NCI-H460 (cell line): Measurements from ENCODE around the gene NAMPT. TPM values are rescaled to one million over a fixed set of nuclear protein-coding genes. Genes with fewer than 3 reads are reported as not detected.
"Not testable (repeated sequence)": the region's sequence is repeated elsewhere in the genome, so short reads cannot be mapped to it uniquely, and the experiment has no call there.

ENCODE experiments used
- DNase-seq: peaks from one replicate; pipeline ENCODE4 v3.0.0-alpha.2; 2016; ENCODE audit warnings: low read depth; ENCODE audit errors: extremely low read depth
- polyA plus RNA-seq: library from polyadenylated mRNA; depleted of rRNA; stranded (reverse); fragments of >200 nt; gene quantifications from 2 replicates; pipeline ENCODE4 v1.2.3, GENCODE V29; 2014; cell fraction: nucleus; rRNA removed
- total RNA-seq: library from RNA; depleted of rRNA; stranded (reverse); fragments of >200 nt; shearing (Covaris generic); gene quantifications from 2 replicates; pipeline ENCODE4 v1.2.3, GENCODE V29; 2014; rRNA removed

Gene NAMPT
- total RNA-seq = 1,941 and 2,086 TPM in 2 replicates
- polyA plus RNA-seq = 1,215 and 1,812 TPM in 2 replicates

DNA sequence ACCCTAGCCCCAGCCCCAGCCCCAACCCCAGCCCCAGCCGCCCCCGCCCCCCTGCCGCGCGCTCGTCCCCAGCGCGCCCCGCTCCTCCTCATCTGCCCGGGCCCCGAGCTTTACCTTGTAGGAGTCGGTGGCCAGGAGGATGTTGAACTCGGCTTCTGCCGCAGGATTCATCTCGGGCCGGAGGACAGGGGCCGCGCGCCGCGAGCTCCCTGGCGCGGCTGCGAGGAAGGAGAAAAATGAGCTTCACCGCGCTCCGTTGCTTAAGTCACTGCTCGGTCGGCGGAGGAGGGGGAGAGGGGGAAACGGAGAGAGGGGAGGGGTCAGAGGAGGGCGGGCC lies at the start of gene NAMPT:
NAMPT (minus strand) TSS at position 270 of the 337 bp plus-strand sequence; CDS start at position 171, 99 bp downstream.
- DNase-seq = no peak

DNA sequence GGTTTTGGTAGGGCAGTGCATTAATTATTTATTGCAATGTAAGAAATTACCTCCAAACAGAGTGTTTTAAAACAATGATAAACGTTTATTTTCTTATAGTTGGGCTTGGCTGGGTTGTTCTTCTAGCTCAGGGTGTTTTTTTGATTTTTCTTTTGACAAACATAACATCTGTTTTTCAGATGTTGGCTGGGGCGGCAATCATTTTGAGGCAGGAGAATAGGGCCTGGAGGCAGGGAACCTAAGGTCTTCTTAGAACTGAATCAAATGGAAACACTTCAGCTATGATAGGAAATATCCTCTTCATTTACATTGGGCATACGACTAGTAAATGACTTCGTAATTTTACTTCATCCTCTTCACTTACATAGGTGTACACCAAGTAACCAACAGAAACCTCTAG lies 47.4 kb upstream of the NAMPT start:
- no peak for DNase-seq

DNA sequence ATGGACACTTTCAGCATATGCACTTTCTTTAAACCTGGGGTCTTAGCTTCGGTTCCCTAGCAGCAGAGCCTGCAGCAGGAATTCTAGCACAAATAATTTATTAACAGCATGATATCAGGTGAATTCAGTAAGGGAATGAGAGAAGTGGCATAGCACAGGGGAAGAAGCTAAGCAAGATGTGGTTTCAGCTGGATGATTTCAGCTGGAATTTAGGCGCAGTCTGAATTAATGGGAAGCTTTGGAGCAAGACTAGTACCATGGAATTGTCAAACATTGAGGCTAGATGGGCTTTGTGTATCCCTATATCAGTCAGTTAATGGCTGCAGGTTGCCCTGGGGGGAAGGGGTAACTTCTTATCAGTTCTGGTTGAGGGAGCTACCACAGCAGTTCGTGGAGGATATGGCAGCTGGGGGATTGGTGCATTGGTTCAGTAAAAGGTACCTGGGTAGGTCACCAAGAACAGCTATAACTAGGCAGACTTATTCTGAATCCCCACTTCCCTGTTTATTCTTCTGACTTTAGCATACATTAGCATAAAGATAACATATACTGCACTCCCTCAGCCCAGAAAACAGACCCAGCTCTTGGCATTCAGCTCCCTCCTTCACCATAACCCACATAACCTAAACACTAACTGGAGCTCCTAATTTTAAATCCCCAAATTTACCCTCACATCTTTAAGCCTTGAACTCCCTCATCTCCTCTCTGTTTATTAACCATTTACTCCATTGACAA lies 46.8 kb upstream of the NAMPT start:
- DNase-seq = no peak

DNA sequence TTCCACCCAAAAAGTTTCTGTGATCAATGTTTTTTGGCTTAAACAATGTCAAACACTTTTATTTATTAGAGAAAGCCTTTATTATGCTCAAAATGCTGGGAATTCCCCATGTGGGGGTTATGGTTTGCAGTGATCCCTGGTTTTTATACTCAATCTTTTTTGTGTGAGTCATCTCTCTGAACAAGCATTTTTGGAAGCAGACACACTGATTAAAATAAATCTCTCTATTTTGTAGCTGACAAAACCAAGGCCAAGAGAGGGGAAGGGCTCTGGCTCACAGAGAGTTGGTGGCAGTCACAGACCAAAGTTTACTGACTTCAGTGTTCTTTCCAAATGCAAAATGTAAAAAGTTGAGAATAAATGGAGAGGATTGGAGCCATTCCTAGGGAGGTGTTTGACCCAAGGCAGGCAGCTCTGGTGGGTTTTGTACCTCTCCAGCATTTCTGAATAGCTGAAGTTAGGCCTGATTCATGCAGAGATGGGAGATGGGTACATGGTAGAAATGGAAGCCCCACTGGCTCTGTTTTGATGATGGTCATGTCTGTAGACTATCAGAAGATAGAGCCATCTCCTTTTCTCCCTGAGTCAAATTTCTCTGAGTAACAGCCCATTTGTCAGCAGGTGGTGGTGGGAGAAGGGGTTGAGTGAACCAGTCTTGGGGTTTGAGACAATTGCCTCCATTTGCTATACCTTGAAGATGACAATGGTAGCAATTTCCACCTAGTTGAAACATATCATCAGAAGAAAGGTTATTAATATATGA lies 45.4 kb upstream of the NAMPT start:
- no peak for DNase-seq

DNA sequence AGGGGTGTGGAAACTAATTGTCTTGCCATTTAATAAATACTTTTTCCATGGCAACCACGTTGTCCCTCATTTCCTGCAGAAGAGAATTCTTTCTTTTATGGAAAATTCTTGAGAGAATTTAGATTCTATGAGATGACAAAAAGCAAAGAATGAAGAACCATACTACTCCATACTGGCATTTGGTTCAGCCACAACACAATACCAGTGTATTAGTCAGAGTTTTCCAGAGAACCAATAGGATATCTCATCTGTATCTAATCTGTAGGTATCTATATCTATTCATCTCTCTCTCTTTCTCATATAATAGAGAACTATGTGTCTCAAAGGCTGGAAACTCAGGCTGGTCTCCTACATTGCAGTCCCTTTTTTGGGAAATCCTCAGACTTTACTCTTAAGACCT lies 44.6 kb upstream of the NAMPT start:
- no peak for DNase-seq

DNA sequence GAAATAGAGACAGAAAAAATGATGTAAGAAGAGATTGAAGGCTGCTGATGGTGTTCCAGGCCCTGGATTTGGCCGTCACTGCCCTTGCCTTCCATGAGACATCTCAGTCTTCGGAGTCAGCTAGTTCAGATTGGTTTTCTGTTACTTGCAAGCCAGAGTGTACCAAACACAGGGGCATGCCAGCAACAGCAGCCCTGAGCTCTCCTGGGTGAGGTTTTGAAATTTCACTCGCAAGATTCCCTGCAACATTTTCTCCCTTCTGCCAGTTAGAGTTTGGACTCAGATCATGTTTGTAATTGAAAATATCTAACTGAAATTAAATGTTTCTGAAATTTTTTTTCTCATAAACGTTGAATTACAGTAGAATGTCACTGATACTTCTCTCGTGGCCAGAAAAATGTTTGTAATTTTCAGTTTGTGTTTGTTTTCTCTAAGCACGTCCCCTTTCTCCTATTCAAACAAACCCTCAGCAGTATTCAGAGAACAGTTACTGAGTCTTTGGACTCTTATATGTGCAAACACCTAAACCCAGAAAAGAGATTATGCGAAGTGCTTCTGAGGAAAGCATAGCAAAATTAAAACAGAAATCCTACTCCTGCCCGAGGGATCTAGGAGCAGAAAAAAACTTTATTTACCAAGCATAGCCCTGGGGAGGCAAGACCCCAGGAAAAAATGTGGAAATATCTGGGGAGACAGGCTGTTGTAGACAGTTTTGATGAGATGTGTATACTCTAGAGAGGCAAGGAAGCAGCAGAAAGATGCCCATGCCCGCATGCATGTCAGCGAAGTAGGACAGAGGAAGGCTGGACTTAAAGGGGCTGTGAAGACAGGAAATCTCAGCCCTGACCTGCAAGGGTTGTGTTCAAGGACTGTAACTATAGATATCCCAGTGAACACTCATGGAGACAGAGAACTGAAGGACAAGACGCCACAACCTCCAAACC lies 43.0 kb upstream of the NAMPT start:
- no peak for DNase-seq

DNA sequence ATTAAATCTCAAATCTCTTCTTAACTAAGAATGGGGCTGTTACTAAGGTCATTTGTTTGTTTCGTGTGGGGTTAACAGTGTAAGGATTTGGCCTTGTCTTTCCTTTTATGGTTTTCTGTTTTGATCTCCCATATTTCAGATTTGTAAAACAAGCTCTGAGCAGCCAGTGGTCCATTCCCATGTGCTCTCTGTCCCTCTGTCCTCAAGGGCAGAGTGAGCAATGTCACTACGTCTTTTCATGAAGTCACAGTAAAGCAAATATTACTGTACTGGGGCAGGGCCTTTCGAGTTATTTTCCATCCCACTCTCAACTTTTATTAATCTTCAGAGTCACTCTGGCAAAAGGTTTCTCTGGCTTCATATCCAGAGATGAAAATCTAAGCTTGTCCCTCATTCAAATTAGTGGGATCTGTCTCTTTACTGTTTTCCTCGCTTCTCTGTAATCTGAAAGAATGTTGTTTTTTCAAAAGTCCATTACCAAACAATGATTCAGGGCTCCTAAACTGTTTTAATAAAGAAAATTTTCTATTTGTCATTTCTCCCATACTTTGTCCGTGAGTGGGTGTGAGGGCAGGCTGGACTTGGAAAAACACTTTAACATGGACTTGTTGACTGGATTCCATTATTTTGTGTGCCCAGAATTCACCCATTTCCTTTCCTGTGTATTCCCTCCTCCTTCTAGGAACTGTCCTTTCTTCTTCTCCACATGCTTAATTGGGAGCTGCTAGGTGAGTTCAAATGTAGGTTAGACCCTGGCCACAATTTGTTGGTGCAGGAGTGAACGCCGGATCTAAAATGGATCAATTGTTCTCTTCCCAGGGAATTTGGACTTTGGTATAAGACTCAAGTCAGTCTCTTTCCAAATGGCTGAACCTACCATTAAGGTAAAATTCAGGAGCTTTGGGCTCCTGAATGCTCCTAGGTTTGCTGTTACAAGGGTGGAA lies 42.1 kb upstream of the NAMPT start:
- no peak for DNase-seq

DNA sequence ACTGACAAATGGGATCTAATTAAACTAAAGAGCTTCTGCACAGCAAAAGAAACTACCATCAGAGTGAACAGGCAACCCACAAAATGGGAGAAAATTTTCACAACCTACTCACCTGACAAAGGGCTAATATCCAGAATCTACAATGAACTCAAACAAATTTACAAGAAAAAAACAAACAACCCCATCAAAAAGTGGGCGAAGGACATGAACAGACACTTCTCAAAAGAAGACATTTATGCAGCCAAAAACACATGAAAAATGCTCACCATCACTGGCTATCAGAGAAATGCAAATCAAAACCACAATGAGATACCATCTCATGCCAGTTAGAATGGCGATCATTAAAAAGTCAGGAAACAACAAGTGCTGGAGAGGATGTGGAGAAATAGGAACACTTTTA lies 39.7 kb upstream of the NAMPT start:
- not testable (repeated sequence) for DNase-seq

DNA sequence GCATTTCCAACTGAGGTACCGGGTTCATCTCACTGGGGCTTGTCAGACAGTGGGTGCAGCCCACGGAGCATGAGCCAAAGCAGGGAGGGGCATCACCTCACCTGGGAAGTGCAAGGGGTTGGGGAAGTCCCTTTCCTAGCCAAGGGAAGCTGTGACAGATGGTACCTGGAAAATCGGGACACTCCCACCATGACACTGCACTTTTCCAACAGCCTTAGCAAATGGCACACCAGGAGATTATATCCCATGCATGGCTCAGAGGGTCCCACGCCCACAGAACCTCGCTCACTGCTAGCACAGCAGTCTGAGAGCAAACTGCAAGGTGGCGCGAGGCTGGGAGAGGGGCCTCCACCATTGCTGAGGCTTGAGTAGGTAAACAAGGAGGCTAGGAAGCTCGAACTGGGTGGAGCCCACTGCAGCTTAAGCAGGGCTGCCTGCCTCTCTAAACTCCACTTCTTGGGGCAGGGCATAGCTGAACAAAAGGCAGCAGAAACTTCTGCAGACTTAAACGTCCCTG lies 35.5 kb upstream of the NAMPT start:
- not testable (repeated sequence) for DNase-seq

DNA sequence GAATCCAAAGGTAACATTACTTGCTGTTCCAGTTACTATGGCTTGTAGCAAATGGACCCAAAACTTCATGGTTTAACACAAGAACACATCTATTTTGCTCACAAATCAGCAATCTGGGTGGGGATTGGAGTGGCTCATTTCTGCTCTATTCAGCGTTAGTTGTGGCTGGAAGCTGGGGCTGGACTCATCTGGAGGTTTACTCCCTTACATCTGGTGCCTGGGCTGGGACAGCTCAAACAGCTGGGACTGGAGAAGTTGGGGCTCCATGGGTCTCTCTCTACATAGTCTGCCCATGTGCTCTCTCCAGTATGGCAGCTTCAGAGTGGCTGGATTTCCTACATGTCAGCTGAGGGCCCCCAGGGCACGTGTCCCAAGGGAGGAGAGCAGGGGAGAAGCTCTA lies 33.7 kb upstream of the NAMPT start:
- no peak for DNase-seq

DNA sequence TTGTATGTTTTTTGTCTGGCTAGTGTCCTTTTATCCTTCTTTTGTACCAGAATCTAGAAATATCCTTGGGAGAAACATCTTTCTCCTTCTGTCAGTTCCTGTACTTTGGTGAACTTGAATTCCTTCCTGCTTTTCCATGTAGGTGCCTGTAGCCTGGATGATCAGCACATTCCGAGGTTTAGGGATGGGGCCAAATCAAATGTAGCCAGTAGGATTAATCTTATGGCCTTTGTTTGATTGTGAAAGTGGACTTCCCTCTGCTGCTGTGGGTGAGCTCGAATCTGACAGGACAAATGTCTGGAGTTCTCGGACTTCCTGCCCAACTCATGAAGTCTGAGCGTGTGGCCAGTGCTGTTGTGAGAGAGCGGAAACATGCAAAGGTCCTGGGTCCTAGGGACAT lies 33.2 kb upstream of the NAMPT start:
- DNase-seq = no peak

DNA sequence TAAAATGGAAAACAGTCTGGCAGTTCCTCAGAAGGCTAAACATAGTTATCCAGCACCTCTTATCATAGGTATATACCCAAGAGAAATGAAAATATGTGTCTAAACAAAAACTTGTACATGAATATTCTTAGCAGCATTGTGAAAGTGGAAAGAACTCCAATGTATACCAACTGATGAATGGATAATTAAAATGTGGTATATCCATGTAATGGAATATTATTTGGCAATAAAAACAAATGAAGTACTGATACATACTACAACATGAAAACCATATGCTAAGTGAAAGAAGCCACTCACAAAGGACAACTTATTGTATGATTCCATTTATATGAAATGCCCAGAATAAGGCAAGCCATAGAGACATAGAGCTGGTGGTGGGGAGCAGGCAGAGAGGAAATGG lies 32.2 kb upstream of the NAMPT start:
- DNase-seq = no peak

DNA sequence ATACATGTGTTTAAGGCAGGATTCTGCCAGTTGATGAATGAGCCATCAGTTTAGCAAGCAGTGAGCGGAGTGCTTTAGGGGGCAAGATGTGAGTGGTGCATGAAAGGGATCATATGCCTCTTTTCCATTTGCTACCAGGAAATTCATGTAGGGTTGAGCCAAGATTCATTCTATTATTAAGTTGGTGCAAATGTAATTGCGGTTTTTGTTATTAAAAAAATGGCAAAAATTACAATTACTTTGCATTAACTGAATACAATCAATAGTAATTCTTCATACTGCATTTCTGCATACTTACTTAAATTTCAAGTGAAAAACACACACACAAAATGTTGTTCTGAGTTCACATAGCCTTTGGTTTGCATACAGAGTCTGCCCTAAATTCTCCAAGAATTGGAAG lies 30.1 kb upstream of the NAMPT start:
- DNase-seq = no peak

DNA sequence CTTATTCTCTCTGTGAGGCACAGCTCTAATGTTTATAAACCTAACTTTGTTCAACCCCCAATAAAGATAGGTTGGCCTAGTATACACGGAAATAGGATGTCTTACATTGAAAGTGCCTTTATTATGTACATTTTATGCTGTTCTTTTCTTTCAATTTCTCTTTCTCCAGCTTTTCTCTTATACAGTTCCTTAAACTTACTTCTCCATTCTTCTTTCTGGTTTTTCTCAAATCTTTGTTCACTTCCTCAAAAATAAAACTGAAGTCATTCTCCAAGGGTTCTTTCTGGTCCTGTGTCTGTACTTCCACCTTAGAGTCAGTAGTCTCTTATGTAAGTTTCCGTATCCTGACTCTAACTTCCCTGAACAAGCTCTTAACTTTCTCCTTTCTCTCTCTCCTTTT lies 29.2 kb upstream of the NAMPT start:
- no peak for DNase-seq

DNA sequence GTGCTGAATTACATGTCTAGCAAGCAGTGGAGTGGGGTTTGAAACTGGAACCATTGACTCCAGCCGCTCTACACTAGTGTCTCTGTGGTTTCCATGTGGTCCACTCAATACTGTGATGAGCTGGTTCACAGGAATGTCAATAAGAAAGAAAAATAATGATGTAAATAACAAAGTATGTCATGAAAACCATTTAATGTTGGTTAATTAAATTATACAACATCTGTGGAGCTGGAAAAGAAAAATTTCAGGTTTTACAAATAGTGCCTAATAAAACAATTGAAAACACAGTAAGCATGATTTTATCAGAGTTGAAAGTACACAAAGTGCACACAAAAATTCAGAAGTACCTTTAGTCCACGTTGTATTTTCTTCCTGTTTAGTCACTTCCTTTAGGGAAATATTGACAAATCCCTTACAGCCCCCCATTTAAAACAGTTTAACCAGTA lies 28.7 kb upstream of the NAMPT start:
- no peak for DNase-seq

DNA sequence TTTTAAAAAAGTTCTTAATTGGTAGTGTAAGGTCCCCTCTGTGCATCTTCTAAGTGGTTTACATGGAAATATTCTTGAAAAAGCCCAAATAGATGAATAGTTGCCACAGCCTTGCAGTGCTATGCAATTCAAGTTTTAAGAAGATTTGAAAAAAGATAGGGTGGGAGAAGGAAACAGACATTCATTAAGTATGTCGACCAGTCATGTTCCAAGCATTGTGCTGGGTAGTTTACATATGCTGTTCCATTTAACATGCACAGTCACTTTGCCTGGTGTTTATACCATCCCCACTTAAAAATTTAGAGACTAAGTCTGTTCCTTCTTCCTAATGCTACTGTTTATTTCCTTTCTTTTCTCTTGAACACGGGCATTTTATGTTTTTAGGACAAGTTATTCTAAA lies 28.1 kb upstream of the NAMPT start:
- no peak for DNase-seq

DNA sequence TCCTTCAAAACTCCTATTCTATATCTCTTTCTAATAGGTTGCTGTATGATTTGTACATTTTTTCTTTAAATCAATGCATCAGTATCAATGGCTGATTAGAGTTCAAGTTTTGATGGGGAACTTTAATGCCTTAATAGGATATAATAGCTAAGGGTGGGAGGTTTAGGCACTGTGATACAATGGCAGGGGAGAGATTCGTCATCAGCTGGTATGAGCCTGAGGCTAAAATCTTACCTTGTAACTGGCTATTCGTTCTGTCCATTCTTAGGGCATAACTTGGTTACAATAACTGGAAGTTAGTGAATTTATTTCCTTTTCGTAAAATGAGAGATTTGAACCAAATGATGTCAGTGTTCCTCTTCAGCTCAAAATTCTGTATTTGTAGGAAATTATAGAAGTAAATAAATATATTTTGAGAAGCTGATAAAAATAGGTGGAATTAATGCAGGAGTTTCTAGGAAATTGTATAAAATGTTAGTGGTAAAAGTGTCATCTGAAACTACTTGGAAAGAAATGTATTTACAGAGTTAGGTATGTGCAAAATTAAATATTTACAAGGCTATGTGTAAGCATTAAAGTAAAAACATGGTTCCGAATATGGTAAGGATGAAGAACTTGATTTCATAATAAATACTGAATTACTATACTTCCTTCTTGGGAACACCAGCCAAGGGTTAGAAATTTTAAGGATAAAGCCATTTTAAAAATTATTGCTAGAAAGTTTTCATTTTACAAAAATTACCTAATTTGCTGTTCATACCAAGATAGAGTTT lies 27.5 kb upstream of the NAMPT start:
- no peak for DNase-seq

DNA sequence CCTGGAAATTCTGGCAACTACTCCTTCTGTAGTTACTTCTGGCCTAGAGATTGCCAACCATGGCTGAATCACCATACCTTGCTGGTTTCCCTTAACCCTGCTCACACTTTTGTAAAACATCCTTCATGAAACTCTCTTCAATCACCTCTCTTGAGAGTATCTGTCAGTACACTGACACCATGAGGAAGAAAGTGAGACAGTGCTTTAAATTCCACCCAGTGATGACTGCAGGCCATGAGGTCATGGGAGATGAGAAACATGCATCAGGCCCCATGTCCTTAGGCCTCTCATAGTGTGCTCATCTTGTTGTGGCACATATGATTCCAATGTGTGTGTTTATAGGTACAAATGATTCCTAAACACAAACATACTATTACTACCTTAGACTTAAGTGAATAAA lies 24.6 kb upstream of the NAMPT start:
- no peak for DNase-seq

DNA sequence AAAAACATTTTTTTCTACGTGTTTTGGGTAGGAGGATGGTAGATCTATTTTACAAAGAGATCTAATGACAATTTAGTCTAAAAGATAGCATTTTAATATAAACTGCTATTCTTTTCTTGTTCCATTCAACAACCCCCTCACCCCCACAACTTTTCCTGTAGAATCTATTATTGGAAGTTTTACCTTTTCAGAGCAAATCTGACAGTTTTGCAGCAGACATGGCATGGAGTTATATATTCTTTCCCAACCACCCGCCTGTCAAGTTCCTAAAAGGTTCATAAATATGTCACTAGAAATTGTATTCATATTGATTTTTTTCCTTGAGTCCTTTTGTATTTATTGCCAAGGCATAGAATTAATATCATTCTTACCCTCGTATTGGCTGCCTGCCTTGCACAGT lies 21.5 kb upstream of the NAMPT start:
- DNase-seq = no peak
